SU-DHL-6 (cell line): ENCODE data around the gene KCNK2.

ENCODE experiments used
- CTCF ChIP-seq: fragments of 200-600 bp; sonication (generic); IDR thresholded peaks from one replicate; pipeline ENCODE4 v1.5.1; 2017; ENCODE audit warnings: antibody characterized with exemption, mild to moderate bottlenecking, low read length, moderate library complexity; ENCODE audit not compliant: insufficient read depth, poor library complexity, severe bottlenecking
- EZH2phosphoT487 ChIP-seq: fragments of 200-600 bp; sonication (generic), shearing (Covaris generic); conservative IDR thresholded peaks from 2 replicates; pipeline ENCODE4 v1.6.1; 2018; ENCODE audit warnings: mild to moderate bottlenecking, antibody characterized with exemption, low read length, moderate library complexity, mixed read lengths

DNA sequence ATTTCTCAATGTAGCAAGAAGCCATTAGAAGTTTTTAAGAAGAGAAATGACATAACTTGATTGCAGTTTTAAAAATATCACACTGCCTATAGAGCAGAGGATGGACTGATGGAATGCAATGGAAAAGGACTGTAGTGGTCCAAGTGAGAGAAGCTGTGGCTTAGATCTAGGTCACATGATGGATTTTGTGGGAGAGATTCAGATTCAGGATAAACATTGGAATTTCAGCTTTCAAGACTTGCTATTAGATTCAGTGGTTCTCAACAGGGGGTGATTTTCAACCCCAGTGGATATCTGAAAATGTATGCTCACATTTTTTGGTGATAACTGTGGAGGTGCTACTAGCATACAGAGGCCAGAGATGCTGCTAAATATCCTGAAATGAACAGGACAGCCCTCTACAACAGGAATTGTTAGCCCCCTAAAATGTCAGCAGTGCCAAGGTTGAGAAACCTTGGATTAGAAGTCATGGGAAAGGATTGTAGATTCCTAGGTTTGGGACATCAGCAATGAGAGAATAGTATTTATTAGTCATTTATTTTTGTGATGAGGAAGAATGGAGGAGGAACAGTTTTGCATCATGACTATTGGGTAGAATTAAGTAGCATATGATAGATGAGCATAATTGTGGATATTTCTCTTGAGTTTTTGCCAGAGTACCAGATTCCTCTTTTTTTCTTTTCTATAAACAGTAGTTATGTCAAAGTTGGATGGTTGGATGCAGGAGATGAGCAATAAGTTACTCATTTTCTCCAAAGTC lies 30.1 kb upstream of the KCNK2 start:
- TF ChIP-seq CTCF (no peak), EZH2phosphoT487 (no peak)
